Myocyte (in vitro differentiated cells): ENCODE data around the gene CAMK2A. TPM values are rescaled to one million over a fixed set of nuclear protein-coding genes. Genes with fewer than 3 reads are reported as not detected.
A peak's percentile ranks its signal among the peaks of the same experiment; 100 is the strongest.

ENCODE experiments used
- DNase-seq: peaks from one replicate; pipeline ENCODE4 v3.0.0-alpha.2; 2012; ENCODE audit warnings: low read depth
- total RNA-seq: library from RNA; depleted of rRNA; stranded (reverse); fragments of >200 nt; gene quantifications from 2 replicates; pipeline ENCODE4 v1.2.3, GENCODE V29; 2014

Gene CAMK2A
- total RNA-seq, 1 donor from 2014 or later: 8.6 TPM

DNA sequence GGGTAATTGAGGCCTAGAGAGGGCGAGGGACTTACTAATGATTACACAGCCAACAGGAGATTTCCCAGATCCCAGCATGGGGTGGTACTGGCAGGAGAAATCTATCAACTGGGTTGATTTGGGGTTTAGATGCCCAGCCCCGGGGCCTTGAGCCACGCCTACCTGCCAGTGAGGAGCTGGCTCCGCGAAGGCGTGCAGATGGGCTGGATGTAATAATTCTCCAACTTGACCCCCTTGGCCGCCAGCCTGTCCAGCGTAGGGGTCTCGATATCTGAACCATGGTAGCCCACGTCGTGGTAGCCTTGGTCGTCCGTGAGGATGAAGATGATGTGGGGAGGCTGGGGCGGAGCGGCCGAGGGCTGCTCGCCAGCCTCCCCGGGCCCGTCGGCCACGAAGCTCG lies 12.3 kb upstream of the CAMK2A start:
- DNase-seq: no peak

DNA sequence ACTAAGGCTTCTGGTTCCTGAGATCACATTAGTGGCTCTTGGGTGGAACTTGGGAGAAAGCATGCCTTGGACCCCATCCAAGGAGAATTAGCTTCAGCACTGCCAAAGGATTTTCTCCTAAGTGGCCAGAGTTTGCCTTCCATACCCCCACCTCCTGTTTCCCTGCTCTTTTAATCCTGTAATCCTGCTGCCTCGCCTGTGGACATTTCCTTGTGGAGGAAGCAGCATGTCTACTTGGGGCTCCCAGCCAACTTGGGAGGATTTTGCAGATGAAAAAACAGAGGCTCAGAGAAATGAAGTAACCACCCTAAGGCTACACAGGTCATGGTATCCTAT lies 11.6 kb upstream of the CAMK2A start:
- DNase-seq: no peak

DNA sequence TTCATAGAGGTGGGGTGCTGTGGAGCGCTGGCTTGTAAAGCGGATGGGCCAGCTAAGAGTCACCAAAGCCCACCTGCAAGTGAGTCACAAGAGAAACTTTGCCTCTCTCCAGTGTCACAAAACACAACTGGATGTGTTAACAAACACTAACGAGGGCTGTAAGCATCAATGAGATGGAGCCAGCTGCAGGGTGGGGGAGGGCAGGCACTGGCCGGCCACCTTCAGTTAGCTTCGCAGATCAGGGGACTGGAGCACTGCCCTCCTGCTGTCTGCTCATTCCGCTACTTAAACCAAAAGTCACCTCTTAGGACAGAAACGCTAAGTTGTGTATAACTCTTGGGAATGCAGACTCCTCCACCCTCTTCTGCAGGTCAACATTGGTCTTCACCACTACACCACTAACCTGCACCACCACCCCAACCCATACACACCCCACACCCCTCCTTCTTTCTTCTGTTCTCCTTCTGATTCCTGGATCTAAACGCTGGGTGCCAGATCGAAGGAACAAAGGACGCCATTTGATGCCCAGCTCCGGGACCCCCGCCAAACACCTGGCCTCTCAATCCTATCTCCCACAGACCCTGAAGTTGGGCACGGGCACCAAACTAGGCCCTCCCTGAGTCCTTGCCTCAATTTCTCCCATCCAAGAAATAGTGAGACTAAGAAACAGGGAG lies 11.1 kb upstream of the CAMK2A start:
- DNase-seq: no peak

DNA sequence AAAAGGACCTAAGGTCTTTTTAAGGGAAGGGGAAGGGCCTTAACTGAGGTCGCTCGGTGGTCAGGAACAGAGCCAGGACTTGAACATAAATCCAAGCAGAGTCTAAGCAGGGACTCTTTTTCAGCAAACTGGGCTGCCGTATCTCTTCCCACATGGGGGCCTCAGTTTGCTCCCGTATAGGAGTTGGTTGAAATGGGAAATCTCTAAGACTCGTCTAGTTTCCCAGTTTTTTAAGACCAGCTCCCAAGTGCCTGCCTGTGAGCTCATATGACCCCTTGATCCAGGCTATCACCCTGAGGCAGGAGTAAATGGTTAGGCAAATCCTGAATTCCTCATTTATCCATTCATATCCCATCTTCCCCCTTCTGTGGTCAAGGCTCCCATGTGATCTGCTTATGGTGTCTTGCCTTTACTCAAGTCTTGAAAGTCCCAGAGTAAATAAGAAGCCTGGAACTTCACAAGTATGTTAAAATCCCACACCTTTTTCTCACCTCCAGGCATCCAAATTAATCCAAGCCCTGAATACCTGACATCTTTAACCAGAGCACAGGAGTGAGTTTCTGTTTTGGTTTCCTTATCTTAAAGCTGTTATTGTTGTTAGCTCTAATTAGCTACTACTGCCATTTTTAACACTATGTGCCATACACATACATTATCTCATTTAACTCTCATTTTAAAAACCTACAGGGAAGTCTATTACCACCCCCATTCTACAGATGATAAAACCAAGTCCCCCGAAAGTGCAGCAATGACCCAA lies 10.2 kb upstream of the CAMK2A start:
- DNase-seq: no peak

DNA sequence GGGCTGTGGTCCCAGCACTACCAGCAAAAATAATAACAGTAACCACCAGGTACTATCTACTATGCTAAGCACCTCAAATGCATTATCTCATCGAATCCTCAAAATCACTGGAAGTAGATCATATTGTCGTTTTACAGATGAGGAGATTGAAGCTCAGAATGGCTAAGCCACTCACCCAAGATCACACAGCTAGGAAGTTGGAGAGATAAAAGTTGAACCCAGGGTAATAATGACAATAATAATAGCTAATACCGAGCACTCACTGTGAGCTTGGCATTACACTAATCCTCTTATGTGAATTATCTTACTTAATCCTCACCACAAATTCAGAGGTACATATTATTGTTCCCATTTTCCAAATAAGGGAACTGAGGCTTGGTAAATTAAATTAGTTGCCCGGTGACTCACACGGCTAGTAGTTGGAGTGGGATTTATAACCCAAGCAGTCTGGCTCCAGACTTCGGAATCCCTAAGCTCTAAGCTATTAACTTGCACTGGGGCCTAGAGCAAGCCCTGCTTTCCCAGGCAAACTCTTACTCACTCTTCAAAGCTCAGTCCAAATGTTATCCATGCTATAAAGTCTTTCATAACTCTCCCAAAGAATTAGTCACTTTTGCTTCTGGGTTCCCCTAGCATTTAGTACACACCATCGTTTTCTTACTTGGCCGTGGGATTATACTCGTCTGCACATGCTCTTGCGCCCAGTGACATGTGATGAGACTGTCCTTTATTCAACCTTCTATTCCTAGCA lies 9.3 kb upstream of the CAMK2A start:
- DNase-seq: peak; percentile 81

DNA sequence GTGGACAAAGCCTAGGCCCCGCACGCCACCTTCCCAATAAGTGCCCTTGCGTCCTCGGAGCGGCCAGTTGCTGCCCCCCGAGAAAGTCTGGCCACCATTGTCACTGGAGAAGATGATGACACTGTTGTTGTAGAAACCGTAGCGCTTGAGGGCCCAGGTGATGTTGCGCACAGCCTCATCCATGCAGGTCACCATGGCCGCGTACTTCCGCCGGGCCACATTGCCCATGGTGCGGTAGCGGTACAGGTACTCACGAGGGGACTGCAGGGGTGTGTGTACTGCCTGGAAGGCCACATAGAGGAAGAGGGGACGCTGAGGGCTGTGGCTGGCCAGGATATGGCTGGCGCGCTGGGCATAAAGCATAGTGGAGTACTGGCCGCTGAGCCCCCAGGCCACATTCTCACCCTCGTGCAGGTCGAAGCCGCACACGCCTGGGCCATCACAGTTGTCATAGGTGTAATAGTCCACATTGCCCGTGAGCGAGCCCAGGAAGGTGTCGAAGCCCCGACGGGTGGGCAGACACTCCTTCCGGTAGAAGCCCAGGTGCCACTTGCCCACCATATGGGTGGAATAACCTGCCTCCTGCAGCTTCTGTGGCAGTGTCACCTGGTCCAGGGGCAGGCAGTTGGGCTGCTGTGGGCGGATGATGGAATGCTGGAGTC lies 8.5 kb upstream of the CAMK2A start:
- DNase-seq: no peak

DNA sequence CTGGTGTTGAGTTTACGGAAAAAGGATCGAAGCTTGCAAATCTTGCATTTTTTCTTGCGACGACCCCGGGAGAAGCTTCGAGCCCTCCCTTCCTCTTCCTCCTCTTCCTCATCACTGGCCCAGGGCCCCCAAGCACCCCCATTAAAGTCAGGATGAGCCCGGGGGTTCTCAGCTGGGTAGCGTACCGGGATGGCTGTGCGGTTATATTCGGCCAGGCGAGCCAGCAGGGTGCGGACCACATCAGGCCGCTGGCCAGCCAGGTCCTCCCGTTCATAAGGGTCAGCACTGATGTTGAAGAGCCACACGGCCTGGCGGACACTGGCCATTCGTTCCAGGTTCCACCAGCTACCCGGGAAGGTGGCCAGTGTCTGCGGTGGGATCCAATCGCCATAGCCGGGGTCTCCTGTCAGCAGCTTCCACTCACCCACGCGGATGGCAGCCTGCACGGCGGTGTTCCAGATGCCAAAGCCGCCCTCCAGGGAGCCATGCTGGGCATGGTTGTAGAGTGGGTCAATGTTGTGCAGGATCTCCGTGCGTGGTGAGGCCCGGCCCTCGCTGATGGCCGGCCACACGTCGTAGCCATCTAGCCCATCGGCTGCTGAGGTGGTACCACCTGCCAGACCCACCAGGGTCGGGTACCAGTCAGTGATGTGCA lies 7.8 kb upstream of the CAMK2A start:
- no peak for DNase-seq

DNA sequence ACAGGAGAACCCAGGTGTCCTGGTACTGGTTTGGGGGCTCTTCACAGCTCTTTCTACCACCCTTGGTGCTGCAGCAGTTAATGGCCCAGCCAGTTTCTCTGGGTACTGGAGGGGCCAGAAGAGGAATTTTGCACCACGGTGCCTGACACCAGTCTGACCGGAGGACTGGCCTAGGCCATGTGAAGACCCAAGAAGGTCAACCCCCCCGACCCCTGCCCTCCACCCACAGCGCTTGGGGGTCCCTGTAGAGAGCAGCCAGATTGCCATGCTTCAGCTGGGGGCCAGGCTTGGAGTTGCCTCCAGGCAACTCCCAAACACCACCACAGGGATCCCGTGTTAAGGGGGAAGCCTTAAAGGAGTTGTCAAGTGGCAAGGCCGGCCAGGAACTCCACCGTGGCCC lies 6.9 kb upstream of the CAMK2A start:
- DNase-seq: no peak

DNA sequence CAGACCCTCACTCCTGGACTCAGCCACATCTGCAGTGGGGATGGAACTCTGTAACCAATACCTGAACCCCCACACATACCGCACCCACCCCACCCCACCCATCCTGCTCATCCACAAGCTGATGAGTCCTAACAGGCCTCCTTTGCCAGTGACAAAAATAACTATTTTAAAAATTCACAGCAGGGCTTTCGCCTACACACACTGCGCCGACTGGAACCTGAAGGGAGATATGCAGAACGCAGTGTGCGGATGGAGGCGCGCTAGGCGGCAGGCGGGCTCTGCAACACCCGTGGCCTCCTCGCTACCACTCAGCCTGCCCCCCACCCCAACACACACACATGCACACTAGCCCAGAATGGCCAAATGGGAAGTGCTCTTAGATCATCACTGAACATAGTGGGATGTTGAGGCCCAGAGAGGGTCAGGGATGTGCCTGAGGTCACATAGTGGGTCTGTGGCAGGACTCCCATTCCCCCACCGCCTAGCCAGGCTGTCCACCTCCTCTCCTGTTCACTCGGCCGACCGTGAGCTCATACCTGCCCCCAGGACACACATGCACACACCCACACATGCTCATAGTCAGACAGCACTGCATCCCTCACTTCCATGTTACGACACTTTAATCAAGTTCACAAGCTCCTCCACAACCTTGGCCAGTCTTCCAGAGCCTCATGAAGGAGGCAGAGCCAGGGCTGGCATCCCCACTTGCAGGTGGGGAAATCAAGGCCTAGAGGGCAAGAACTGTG lies 6.3 kb upstream of the CAMK2A start:
- no peak for DNase-seq

DNA sequence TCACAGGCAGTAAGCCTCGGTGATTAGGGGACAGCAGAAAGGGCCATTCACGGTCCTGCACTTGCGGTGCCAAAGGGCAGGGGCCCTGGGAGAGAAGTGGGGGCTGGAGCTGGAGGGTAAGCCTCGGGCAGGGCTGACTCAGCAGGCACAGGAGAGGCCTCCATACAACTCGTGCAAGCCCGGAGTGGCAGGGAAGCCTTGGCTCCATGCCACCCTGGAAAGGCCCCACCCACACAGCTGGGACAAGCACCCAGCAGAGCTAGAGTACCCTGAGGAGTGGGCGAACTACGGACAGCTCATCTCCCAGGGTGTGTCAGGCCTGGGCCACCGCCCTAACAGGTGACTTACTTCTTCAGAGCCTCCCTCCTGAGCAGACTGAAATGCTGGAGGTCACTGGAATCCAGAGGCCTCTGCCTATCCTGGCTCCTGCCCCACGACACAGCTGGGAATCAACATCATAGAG lies 5.6 kb upstream of the CAMK2A start:
- peak; percentile 72 for DNase-seq

DNA sequence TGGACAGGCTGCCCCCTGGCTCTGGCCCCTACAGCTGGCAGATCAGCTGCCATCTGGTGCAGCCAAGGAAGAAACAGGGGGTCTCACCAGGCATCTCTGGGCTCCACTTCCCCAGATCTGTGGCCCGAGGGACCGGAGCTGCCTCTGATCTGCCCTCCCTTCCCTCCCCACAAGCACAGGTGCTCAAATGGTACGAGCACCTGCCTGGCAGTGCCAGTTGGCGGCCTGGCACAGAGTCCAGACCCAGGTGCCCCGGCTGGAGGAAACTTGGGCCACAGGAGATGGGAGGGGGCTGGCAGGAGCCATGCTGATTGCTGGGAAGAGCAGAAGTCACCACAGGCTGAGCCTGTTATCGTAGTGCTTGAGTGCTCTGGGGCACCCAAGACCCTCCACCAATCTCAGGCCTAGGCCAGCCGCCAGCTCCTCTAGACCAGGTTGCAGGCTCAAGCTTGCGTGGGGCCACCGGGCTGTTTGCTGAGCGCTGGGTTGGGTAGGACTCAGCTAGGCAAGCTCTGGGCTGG lies 5.0 kb upstream of the CAMK2A start:
- DNase-seq: no peak

DNA sequence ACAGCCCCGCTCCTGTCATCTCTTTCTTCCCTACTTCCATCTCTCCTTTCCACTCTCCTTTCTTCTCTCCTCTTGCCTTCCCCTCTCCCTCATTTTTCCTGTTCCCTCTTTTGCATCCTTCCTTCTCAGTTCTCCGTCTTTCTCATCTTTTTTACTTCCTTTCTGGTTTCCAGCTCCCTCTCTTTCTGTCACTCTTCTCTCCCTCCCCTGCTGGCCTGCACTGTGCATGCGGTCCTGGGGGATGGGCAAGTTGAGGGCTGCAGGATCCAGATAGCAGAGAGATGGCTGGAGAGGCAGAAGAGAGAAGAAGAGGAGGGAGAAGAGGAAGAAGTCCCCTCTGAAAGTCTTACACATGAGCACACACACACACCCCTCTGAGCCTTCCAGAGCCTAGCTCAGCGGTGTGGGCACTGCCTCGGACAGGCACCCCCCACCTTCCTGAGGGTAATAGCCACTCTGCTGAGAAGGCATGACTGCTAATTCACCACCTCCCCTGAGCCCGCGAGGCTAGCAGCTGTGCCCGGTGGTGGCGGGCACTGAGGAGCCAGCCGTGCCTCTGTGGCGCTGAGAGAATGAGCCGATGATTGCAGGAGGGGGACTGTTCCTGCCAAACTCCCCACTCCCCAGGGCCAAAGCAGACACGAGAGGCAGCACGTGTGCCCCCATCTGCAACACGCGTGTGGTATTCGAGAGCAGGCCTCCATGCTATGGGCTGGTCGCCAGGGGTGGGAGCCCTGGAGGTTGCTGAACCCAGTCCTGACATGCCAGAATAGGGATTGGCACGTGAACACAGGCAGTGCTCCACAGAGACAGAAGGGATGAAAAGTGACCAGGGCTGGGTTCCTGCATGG lies 3.7 kb upstream of the CAMK2A start:
- no peak for DNase-seq

DNA sequence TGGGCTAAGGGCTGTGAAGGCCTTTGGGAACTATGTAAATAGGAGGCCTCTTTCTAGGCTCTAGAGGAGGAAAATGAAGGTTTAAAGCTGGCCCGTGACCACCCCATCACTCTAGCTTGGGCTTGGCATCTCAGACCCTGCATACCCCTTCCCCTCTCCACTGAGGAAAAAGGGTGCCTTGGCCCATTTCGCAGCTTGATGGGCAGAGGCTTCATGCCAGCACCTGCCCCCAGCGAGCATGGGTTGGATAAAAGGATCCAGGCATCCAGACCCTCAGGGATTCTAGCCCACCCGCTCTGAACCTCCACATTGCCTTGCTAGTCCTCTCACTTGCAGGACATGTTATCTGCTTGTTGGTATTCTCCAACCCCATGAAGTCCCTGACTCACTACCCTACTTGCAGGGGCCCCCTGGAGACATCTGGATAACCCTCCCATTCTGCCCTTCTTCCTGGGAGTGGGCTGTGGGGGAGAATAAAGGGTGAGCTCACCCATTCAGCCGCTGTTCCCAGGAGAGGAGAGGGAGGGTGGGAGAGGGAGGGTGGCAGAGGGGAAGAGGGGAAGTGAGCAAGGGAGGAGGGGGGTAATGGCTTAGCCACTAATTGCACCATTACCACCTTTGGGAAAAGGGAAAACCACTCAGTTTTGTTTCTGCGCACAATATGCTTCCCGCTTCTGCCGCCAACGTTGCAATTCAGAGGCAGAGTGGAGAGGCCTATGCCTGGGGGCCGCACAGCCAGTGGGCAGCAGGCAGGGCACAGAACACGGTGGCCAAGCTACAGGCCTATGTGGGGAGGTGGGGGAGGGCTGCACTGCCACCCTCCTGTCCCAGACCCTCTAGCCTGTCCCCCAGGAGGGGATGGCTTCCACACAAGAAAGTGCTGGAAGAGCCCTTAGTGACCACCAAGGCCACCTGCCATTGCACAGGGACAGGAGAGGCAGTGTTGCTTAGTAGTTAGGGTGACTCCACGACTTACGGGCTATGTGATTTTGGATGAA lies 2.1 kb upstream of the CAMK2A start:
- DNase-seq: no peak

DNA sequence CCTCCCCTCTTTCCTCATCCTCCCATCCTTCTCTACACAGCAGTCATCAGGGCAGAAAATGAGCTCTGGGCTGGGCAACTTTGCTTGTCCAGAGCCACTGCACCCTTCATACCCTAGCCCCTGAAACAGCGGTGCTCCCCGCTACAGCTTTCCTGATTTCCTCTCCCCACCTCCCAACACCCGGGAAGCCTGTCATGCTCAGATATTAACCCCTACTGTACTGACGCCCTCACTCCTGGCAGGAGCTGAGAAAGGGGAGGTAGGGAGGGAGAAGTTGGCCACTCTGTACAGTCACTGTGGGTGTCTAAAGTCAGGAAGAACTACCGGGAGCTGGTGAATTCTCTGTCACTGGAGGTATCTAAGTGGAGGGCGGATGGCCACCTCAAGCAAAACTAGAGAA lies 782 bp downstream of the CAMK2A start:
- DNase-seq: no peak

DNA sequence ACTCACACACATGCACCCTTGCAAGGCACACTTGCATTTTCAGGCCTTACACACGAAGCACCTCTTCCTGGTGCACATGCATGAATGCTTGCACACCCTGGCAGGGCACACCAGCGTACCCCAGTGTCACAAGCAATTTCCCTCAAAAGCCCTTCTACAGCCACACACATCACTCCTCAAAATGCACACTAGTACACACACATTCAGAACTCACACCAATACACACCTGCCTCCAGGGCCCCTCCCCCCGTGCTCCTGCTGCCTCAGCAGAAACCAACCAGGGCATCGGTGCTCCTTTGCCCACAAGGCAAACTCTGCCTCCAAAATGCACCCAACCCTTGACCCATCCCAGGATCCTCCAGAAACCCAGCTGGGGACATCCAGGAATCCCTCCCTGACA lies 1.2 kb downstream of the CAMK2A start:
- no peak for DNase-seq

DNA sequence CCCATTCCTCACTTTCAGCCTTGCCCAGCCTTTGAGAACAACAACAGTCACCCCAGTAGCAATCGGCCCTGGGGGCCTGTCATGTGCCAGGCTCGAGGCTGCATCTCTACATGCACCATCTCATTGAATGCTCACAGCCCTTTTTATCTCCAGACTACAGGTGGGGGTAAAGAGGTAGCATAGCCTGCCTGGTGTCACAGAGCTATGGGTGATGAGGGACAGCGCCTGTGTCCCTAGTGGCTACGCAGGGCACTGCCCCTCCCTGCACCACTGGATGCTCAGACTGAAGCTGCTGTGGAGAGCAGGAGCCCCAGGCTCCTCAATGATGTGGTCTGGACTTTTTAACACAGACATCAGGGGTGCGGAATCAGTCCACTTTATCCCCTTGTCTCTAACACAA lies 2.8 kb downstream of the CAMK2A start:
- no peak for DNase-seq

DNA sequence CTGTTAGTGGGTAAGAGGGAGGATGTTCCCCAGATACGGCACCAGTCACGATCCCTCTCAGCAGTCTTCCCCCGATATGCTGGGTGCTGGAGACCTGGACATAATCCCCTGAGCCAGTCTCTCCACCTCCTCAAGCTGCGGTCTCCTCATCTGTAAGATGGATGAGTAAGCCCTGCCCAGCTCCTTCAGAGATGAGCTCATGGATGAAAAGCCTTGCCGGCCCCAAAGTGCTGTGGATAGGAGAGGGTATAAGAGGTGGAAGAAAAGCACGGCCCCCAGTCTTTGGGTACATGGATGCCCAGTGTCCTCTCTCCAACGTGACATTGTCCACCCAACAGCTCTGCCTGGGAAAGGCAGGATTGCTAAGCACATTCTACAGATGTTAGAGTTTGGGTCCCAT lies 4.5 kb downstream of the CAMK2A start:
- DNase-seq: no peak

DNA sequence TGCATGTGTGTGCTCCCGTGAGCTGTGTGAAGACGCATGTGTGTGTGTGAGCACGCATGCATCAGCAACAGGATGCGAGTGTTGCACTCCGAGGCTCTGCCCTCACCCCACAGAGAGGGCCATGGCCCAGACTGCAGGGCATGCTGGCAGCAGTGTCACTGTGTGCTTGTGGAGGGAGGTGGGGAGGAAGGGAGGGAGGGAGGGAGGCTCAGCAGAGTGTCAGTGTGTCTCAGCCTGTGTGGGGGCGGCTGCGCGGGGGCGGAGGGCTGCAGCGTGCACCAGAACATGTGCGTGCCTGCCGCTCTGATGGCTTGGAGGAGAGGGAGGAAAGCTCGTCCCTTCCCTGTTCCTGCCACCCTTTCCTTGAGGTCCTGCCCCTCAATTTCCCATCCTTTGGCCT lies 5.3 kb downstream of the CAMK2A start:
- DNase-seq: no peak
